Stimulated activated CD4-positive, alpha-beta T cell treated with anti-CD3 and anti-CD28 coated beads, Interleukin-12 subunit alpha, Interleukin-12 subunit beta, amount 100 ng/mL, for 48 hours (primary cell): ENCODE results near the gene MCC.

ENCODE experiments used
- DNase-seq, 3 donors: peaks; one replicate each; pipeline ENCODE4 v3.0.0-alpha.2; 2020; ENCODE audit warnings: low read depth in 2 of 3, low spot score in 1 of 3

The MCC gene

GRCh38 chr5:113003763-113004162, 484.5 kb downstream of the MCC start:
- no peak for DNase-seq

GRCh38 chr5:113002423-113002822, 485.8 kb downstream of the MCC start:
- no peak for DNase-seq

GRCh38 chr5:113000466-113000865, 487.8 kb downstream of the MCC start:
- DNase-seq = no peak

- no peak for DNase-seq
Measured at GRCh38 chr5:112998296-112998695, 490.0 kb downstream of the MCC start.

- DNase-seq = no peak
Measured at GRCh38 chr5:112996830-112997374, 491.4 kb downstream of the MCC start.

GRCh38 chr5:112995764-112996618, 492.3 kb downstream of the MCC start:
- DNase-seq = peak; percentile 48 to 86 (median 71)

- no peak for DNase-seq
Measured at GRCh38 chr5:112986224-112986623, 502.0 kb downstream of the MCC start.

- DNase-seq = no peak
Measured at GRCh38 chr5:112983363-112983762, 504.9 kb downstream of the MCC start.

GRCh38 chr5:112979723-112980122, 508.5 kb downstream of the MCC start:
- no peak for DNase-seq

- no peak for DNase-seq
Measured at GRCh38 chr5:112978836-112979235, 509.4 kb downstream of the MCC start.

GRCh38 chr5:112977440-112977861, 510.8 kb downstream of the MCC start:
- DNase-seq = no peak

GRCh38 chr5:112976432-112977309, 511.6 kb downstream of the MCC start, which contains the start of gene DCP2:
DCP2 (plus strand) TSS chr5:112976798; CDS start chr5:112976934, 136 bp downstream.
- DNase-seq = peak; percentile 87 to 93 (median 91)

GRCh38 chr5:112975721-112976431, 512.4 kb downstream of the MCC start:
- no peak for DNase-seq

GRCh38 chr5:112974901-112975300, 513.4 kb downstream of the MCC start:
- no peak for DNase-seq

- no peak for DNase-seq
Measured at GRCh38 chr5:112973904-112974303, 514.3 kb downstream of the MCC start.

- no peak for DNase-seq
Measured at GRCh38 chr5:112973036-112973435, 515.2 kb downstream of the MCC start.
